Epithelial cell of prostate (primary cell): ENCODE measurements around the gene GOT1.

Experiments used
- DNase-seq: peaks from one replicate; pipeline ENCODE4 v3.0.0-alpha.2; 2011; ENCODE audit warnings: low read depth, low spot score
- H3K27ac ChIP-seq: fragments of 450-650 bp; 2 replicates; pipeline ENCODE4 v1.5.1; 2017; ENCODE audit warnings: mild to moderate bottlenecking

Gene GOT1

GRCh38 chr10:99403674-99404073 is 26.8 kb downstream of the GOT1 start:
- no peak for DNase-seq
- H3K27ac ChIP-seq: no peak overlapping the region

- no peak overlapping the region for H3K27ac ChIP-seq
- DNase-seq: no peak
Observed at GRCh38 chr10:99399664-99400063, 30.8 kb downstream of the GOT1 start.

- no peak for DNase-seq
- H3K27ac ChIP-seq: peak overlapping the region; percentile 84
Observed at GRCh38 chr10:99396471-99396870, 34.0 kb downstream of the GOT1 start.

- H3K27ac ChIP-seq: peak overlapping the region; percentile 84
- peak; percentile 55 for DNase-seq
Observed at GRCh38 chr10:99395750-99396445, 34.5 kb downstream of the GOT1 start.

- DNase-seq: no peak
- H3K27ac ChIP-seq: peak overlapping the region; percentile 84
Observed at GRCh38 chr10:99394761-99395386, 35.5 kb downstream of the GOT1 start.

GRCh38 chr10:99394256-99394655 is 36.2 kb downstream of the GOT1 start:
- peak overlapping the region; percentile 84 for H3K27ac ChIP-seq
- DNase-seq: no peak

GRCh38 chr10:99393683-99394082 is 36.7 kb downstream of the GOT1 start:
- DNase-seq: no peak
- no peak overlapping the region for H3K27ac ChIP-seq

GRCh38 chr10:99393036-99393435 is 37.4 kb downstream of the GOT1 start:
- DNase-seq: no peak
- no peak overlapping the region for H3K27ac ChIP-seq

GRCh38 chr10:99391346-99391745 is 39.1 kb downstream of the GOT1 start:
- no peak for DNase-seq
- no peak overlapping the region for H3K27ac ChIP-seq

GRCh38 chr10:99389729-99390480 is 40.5 kb downstream of the GOT1 start:
- DNase-seq: no peak
- H3K27ac ChIP-seq: no peak overlapping the region

- DNase-seq: no peak
- no peak overlapping the region for H3K27ac ChIP-seq
Observed at GRCh38 chr10:99387541-99387940, 42.9 kb downstream of the GOT1 start.

- no peak for DNase-seq
- no peak overlapping the region for H3K27ac ChIP-seq
Observed at GRCh38 chr10:99387071-99387470, 43.4 kb downstream of the GOT1 start.

- H3K27ac ChIP-seq: no peak overlapping the region
- DNase-seq: no peak
Observed at GRCh38 chr10:99382176-99382575, 48.2 kb downstream of the GOT1 start.

GRCh38 chr10:99375426-99375825 is 55.0 kb downstream of the GOT1 start:
- DNase-seq: no peak
- no peak overlapping the region for H3K27ac ChIP-seq

- no peak overlapping the region for H3K27ac ChIP-seq
- no peak for DNase-seq
Observed at GRCh38 chr10:99374972-99375371, 55.5 kb downstream of the GOT1 start.

- H3K27ac ChIP-seq: no peak overlapping the region
- no peak for DNase-seq
Observed at GRCh38 chr10:99374526-99374925, 55.9 kb downstream of the GOT1 start.

GRCh38 chr10:99372546-99373271 is 57.7 kb downstream of the GOT1 start:
- H3K27ac ChIP-seq: no peak overlapping the region
- no peak for DNase-seq

- H3K27ac ChIP-seq: no peak overlapping the region
- no peak for DNase-seq
Observed at GRCh38 chr10:99370993-99371392, 59.4 kb downstream of the GOT1 start.

- no peak overlapping the region for H3K27ac ChIP-seq
- no peak for DNase-seq
Observed at GRCh38 chr10:99369551-99369950, 60.9 kb downstream of the GOT1 start.

GRCh38 chr10:99369126-99369525 is 61.3 kb downstream of the GOT1 start:
- no peak for DNase-seq
- no peak overlapping the region for H3K27ac ChIP-seq

- H3K27ac ChIP-seq: no peak overlapping the region
- no peak for DNase-seq
Observed at GRCh38 chr10:99368646-99369045, 61.8 kb downstream of the GOT1 start.
